ENCODE results near the gene ATP8B3.

DNA sequence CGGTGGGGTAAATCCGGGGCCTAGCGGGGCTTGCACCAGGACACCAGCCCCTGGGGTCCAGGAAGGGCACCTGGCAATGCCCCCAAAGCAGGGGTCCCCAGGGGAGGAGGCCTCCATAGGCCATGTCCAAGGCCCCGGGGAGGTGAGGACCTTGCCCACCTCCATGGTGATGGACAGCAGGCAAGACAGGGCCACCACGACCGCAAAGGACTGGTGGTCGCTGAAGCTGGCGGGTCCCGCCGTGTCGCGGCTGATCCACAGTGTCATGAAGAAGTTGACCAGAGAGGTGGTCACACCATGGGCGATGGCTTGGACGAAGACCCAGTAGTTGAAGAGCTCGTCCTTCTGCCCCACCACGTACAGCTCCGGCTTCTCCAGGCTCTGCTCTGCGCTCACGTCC lies 26.8 kb downstream of the ATP8B3 start:
- TF ChIP-seq POLR2A (IDR thresholded peaks at IDR 0.05), result no peak
- TF ChIP-seq, protein P1, sequence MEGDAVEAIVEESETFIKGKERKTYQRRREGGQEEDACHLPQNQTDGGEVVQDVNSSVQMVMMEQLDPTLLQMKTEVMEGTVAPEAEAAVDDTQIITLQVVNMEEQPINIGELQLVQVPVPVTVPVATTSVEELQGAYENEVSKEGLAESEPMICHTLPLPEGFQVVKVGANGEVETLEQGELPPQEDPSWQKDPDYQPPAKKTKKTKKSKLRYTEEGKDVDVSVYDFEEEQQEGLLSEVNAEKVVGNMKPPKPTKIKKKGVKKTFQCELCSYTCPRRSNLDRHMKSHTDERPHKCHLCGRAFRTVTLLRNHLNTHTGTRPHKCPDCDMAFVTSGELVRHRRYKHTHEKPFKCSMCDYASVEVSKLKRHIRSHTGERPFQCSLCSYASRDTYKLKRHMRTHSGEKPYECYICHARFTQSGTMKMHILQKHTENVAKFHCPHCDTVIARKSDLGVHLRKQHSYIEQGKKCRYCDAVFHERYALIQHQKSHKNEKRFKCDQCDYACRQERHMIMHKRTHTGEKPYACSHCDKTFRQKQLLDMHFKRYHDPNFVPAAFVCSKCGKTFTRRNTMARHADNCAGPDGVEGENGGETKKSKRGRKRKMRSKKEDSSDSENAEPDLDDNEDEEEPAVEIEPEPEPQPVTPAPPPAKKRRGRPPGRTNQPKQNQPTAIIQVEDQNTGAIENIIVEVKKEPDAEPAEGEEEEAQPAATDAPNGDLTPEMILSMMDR (IDR thresholded peaks at IDR 0.05), result no peak
- TF ChIP-seq POLR2AphosphoS5 (IDR thresholded peaks at IDR 0.05), result no peak
- no peak for TF ChIP-seq EP300 (IDR thresholded peaks at IDR 0.05)
